HepG2 (cell line): ENCODE results near the gene ZBP1.

Experiments
- CEBPG ChIP-seq: IDR thresholded peaks from 2 replicates; pipeline ENCODE4 v1.6.1; 2016
- FOSL1 ChIP-seq: sonication (generic); formaldehyde crosslinking; IDR thresholded peaks from 2 replicates; pipeline ENCODE4 v1.9.0; 2021; ENCODE audit warnings: missing genetic modification reagents, borderline replicate concordance
- KLF9 ChIP-seq: IDR thresholded peaks from 2 replicates; pipeline ENCODE4 v1.6.1; 2016; ENCODE audit warnings: low read depth
- PLRG1 ChIP-seq: fragments of 450-650 bp; conservative IDR thresholded peaks from 2 replicates; pipeline ENCODE4 v1.6.1; 2016
- PTBP1 ChIP-seq: fragments of 200-400 bp; formaldehyde crosslinking; IDR thresholded peaks from 2 replicates; pipeline ENCODE4 v1.6.1; 2018; ENCODE audit warnings: low read length, low read depth; ENCODE audit not compliant: poor library complexity, severe bottlenecking
- RFX5 ChIP-seq: IDR thresholded peaks from 2 replicates; pipeline ENCODE4 v1.6.1; 2011; ENCODE audit warnings: low read depth, low read length, improper control_type of control experiment
- SALL1 ChIP-seq: sonication (generic); formaldehyde crosslinking; IDR thresholded peaks from 2 replicates; pipeline ENCODE4 v1.8.0; 2022; ENCODE audit warnings: mild to moderate bottlenecking, missing genetic modification reagents
- ZFX ChIP-seq: sonication (generic); formaldehyde crosslinking; IDR thresholded peaks from 2 replicates; pipeline ENCODE4 v1.4.0; 2020; ENCODE audit warnings: mild to moderate bottlenecking, low read depth, missing genetic modification reagents, moderate library complexity
- ZNF101 ChIP-seq: sonication (generic); formaldehyde crosslinking; IDR thresholded peaks from 2 replicates; pipeline ENCODE4 v1.4.0; 2020; ENCODE audit warnings: mild to moderate bottlenecking, low read depth, missing genetic modification reagents, borderline replicate concordance
- TF ChIP-seq, protein P1 (sequence below), 2 experiments: IDR thresholded peaks; 2 replicates each; pipeline ENCODE4 v1.6.1; 2011 to 2012; ENCODE audit warnings: low read length in 2 of 2, borderline replicate concordance in 1 of 2, low read depth in 1 of 2, mild to moderate bottlenecking in 1 of 2, moderate library complexity in 1 of 2
- TF ChIP-seq, protein P2 (sequence below): sonication (generic); formaldehyde crosslinking; IDR thresholded peaks from 2 replicates; pipeline ENCODE4 v1.5.0; 2020; ENCODE audit warnings: mild to moderate bottlenecking, missing genetic modification reagents, moderate library complexity
- TF ChIP-seq, protein P3 (sequence below): sonication (generic); formaldehyde crosslinking; IDR thresholded peaks from 2 replicates; pipeline ENCODE4 v1.5.0; 2020; ENCODE audit warnings: missing genetic modification reagents

DNA sequence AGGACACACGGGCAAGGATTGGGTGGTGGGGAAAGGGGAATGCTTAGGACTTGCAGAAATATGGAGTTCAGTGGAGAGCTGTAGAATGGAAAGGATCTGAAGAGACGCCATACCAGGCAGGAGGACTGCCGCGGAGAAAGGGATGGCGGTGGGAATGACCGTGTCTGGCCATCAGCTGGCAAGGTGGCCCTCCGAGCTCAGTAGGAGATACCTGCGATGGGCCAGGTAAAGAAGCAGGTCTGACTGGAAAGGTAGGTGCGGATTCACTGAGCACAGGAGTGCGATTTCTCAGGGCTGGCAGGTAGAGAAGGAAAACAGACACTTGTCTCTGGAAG lies 33.3 kb downstream of the ZBP1 start:
- TF ChIP-seq ZFX: no peak
- no peak for TF ChIP-seq ZNF101
- TF ChIP-seq FOSL1 (CRISPR knock-in tag): no peak
- TF ChIP-seq, protein P1, sequence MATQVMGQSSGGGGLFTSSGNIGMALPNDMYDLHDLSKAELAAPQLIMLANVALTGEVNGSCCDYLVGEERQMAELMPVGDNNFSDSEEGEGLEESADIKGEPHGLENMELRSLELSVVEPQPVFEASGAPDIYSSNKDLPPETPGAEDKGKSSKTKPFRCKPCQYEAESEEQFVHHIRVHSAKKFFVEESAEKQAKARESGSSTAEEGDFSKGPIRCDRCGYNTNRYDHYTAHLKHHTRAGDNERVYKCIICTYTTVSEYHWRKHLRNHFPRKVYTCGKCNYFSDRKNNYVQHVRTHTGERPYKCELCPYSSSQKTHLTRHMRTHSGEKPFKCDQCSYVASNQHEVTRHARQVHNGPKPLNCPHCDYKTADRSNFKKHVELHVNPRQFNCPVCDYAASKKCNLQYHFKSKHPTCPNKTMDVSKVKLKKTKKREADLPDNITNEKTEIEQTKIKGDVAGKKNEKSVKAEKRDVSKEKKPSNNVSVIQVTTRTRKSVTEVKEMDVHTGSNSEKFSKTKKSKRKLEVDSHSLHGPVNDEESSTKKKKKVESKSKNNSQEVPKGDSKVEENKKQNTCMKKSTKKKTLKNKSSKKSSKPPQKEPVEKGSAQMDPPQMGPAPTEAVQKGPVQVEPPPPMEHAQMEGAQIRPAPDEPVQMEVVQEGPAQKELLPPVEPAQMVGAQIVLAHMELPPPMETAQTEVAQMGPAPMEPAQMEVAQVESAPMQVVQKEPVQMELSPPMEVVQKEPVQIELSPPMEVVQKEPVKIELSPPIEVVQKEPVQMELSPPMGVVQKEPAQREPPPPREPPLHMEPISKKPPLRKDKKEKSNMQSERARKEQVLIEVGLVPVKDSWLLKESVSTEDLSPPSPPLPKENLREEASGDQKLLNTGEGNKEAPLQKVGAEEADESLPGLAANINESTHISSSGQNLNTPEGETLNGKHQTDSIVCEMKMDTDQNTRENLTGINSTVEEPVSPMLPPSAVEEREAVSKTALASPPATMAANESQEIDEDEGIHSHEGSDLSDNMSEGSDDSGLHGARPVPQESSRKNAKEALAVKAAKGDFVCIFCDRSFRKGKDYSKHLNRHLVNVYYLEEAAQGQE (IDR thresholded peaks at IDR 0.05; ENCODE audit: borderline replicate concordance in 1 of 2, low read depth in 1 of 2, low read length in 2 of 2): no peak
- no peak for TF ChIP-seq KLF9 (CRISPR knock-in tag)
- TF ChIP-seq, protein P2, sequence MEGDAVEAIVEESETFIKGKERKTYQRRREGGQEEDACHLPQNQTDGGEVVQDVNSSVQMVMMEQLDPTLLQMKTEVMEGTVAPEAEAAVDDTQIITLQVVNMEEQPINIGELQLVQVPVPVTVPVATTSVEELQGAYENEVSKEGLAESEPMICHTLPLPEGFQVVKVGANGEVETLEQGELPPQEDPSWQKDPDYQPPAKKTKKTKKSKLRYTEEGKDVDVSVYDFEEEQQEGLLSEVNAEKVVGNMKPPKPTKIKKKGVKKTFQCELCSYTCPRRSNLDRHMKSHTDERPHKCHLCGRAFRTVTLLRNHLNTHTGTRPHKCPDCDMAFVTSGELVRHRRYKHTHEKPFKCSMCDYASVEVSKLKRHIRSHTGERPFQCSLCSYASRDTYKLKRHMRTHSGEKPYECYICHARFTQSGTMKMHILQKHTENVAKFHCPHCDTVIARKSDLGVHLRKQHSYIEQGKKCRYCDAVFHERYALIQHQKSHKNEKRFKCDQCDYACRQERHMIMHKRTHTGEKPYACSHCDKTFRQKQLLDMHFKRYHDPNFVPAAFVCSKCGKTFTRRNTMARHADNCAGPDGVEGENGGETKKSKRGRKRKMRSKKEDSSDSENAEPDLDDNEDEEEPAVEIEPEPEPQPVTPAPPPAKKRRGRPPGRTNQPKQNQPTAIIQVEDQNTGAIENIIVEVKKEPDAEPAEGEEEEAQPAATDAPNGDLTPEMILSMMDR (CRISPR knock-in tag): no peak
- no peak; the same call in 1 of the 2 replicates for TF ChIP-seq RFX5
- TF ChIP-seq PLRG1: no peak
- TF ChIP-seq, protein P3, sequence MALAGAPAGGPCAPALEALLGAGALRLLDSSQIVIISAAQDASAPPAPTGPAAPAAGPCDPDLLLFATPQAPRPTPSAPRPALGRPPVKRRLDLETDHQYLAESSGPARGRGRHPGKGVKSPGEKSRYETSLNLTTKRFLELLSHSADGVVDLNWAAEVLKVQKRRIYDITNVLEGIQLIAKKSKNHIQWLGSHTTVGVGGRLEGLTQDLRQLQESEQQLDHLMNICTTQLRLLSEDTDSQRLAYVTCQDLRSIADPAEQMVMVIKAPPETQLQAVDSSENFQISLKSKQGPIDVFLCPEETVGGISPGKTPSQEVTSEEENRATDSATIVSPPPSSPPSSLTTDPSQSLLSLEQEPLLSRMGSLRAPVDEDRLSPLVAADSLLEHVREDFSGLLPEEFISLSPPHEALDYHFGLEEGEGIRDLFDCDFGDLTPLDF (CRISPR knock-in tag): no peak
- TF ChIP-seq CEBPG (CRISPR knock-in tag): no peak
- no peak for TF ChIP-seq PTBP1
- TF ChIP-seq SALL1 (CRISPR knock-in tag): no peak
